Islet of Langerhans (tissue), 1 donor: ENCODE data around the gene COPG2.
"Not testable (repeated sequence)": the region's sequence is repeated elsewhere in the genome, so short reads cannot be mapped to it uniquely, and the experiment has no call there.

Experiments
- FAIRE-seq: peaks from one replicate; lab custom pipeline; 2011; peaks lifted over from hg19 to GRCh38; lab: Jason Lieb, UNC

The COPG2 gene

GRCh38 chr7:130560972-130561371, 107.6 kb downstream of the COPG2 start:
- FAIRE-seq = no peak

GRCh38 chr7:130559184-130559583, 109.4 kb downstream of the COPG2 start:
- FAIRE-seq = no peak

- FAIRE-seq = no peak
These were observed 114.1 kb downstream of the COPG2 start for GRCh38 chr7:130554481-130554880.

GRCh38 chr7:130553398-130554029, 115.0 kb downstream of the COPG2 start:
- no peak for FAIRE-seq

- FAIRE-seq = no peak
These were observed 124.2 kb downstream of the COPG2 start for GRCh38 chr7:130544356-130544755.

GRCh38 chr7:130543487-130544010, 125.0 kb downstream of the COPG2 start:
- no peak for FAIRE-seq

- FAIRE-seq = not testable (repeated sequence)
These were observed 126.3 kb downstream of the COPG2 start for GRCh38 chr7:130542297-130542696.

- not testable (repeated sequence) for FAIRE-seq
These were observed 127.3 kb downstream of the COPG2 start for GRCh38 chr7:130541287-130541686.

GRCh38 chr7:130537894-130538293, 130.7 kb downstream of the COPG2 start:
- FAIRE-seq = not testable (repeated sequence)

GRCh38 chr7:130529417-130529816, 139.1 kb downstream of the COPG2 start:
- no peak for FAIRE-seq

- FAIRE-seq = not testable (repeated sequence)
These were observed 140.7 kb downstream of the COPG2 start for GRCh38 chr7:130527752-130528355.

- no peak for FAIRE-seq
These were observed 143.9 kb downstream of the COPG2 start for GRCh38 chr7:130524628-130525027.

- not testable (repeated sequence) for FAIRE-seq
These were observed 144.9 kb downstream of the COPG2 start for GRCh38 chr7:130523519-130524125.

- FAIRE-seq = no peak
These were observed 147.1 kb downstream of the COPG2 start for GRCh38 chr7:130521258-130521951.

GRCh38 chr7:130515315-130516040, 153.1 kb downstream of the COPG2 start:
- FAIRE-seq = no peak

- FAIRE-seq = no peak
These were observed 155.1 kb downstream of the COPG2 start for GRCh38 chr7:130513447-130513846.

GRCh38 chr7:130512038-130512437, 156.5 kb downstream of the COPG2 start:
- FAIRE-seq = not testable (repeated sequence)

- no peak for FAIRE-seq
These were observed 162.2 kb downstream of the COPG2 start for GRCh38 chr7:130506358-130506757.

GRCh38 chr7:130505753-130506152, 162.8 kb downstream of the COPG2 start:
- FAIRE-seq = no peak

GRCh38 chr7:130500910-130501309, 167.6 kb downstream of the COPG2 start:
- FAIRE-seq = no peak

GRCh38 chr7:130500463-130500862, 168.1 kb downstream of the COPG2 start:
- FAIRE-seq = no peak

GRCh38 chr7:130494431-130494858, 174.1 kb downstream of the COPG2 start:
- FAIRE-seq = no peak
